GM12878 (cell line): Measurements from ENCODE around the gene SMIM12. TPM values are rescaled to one million over a fixed set of nuclear protein-coding genes. Genes with fewer than 3 reads are reported as not detected.

Experiments used
- CREB1 ChIP-seq: IDR thresholded peaks from 2 replicates; pipeline ENCODE4 v1.6.1; 2012; ENCODE audit warnings: low read depth, mild to moderate bottlenecking, inconsistent platforms
- CREM ChIP-seq: IDR thresholded peaks from 2 replicates; pipeline ENCODE4 v1.6.1; 2014; ENCODE audit warnings: antibody characterized with exemption, low read depth
- EZH2 ChIP-seq: IDR thresholded peaks from 2 replicates; pipeline ENCODE4 v1.6.1; 2012; ENCODE audit warnings: low read depth, mild to moderate bottlenecking, control low read depth, inconsistent platforms, low read length, borderline replicate concordance; ENCODE audit not compliant: control insufficient read depth
- MTA3 ChIP-seq: IDR thresholded peaks from 2 replicates; pipeline ENCODE4 v1.6.1; 2012; ENCODE audit warnings: low read length, inconsistent platforms, borderline replicate concordance
- POLR2AphosphoS5 ChIP-seq: IDR thresholded peaks from 2 replicates; pipeline ENCODE4 v1.6.1; 2011; ENCODE audit warnings: mild to moderate bottlenecking, low read length, inconsistent platforms
- POU2F2 ChIP-seq: IDR thresholded peaks from 3 replicates; pipeline ENCODE4 v1.6.1; 2011; ENCODE audit warnings: low read depth, mild to moderate bottlenecking, low read length, borderline replicate concordance
- RB1 ChIP-seq: fragments of 450-650 bp; formaldehyde crosslinking; IDR thresholded peaks from 2 replicates; pipeline ENCODE4 v1.6.1; 2017; ENCODE audit warnings: mild to moderate bottlenecking, borderline replicate concordance
- SIX5 ChIP-seq: IDR thresholded peaks from 2 replicates; pipeline ENCODE4 v1.6.1; 2011; ENCODE audit warnings: mild to moderate bottlenecking, low read depth, low read length, moderate library complexity; ENCODE audit not compliant: severe bottlenecking
- SMC3 ChIP-seq: IDR thresholded peaks from 2 replicates; pipeline ENCODE4 v1.6.1; 2011; ENCODE audit warnings: low read length, improper control_type of control experiment, borderline replicate concordance
- TARDBP ChIP-seq: IDR thresholded peaks from 2 replicates; pipeline ENCODE4 v1.6.1; 2016; ENCODE audit warnings: borderline replicate concordance
- YY1 ChIP-seq: IDR thresholded peaks from 2 replicates; pipeline ENCODE4 v1.6.1; 2011; ENCODE audit warnings: low read depth, mild to moderate bottlenecking, low read length
- polyA plus RNA-seq, 11 experiments: library from polyadenylated mRNA; depleted of rRNA in 4 of 11; unstranded in 6 of 11; stranded (reverse) in 5 of 11; fragments of >200 nt; fragmentation: Nextera tagmentation in 4 of 11; fragmentation: Illumina TruSeq in 1 of 11; extraction: Ambion mirVana in 4 of 11; extraction: Trizol in 1 of 11; gene quantifications; 1 replicate in 1 of 11; 2 replicates in 10 of 11; pipeline versions ENCODE4 v1.2.1 to v1.2.3, GENCODE V29; 2011 to 2016; ENCODE audit warnings: inconsistent platforms in 2 of 11, missing spikeins in 2 of 11, low read depth in 1 of 11
- total RNA-seq, 4 experiments: library from RNA; depleted of rRNA in 3 of 4; stranded (reverse); fragments of >200 nt in 3 of 4; fragmentation: Illumina TruSeq in 1 of 4; extraction: Trizol in 1 of 4; gene quantifications; 2 replicates each; pipeline versions ENCODE4 v1.2.1 to v1.2.3, GENCODE V29; 2013 to 2021
- TF ChIP-seq, protein P1 (sequence below): IDR thresholded peaks from 2 replicates; pipeline ENCODE4 v1.6.1; 2012; ENCODE audit warnings: low read length, inconsistent platforms
- TF ChIP-seq, protein P2 (sequence below): fragments of 450-650 bp; IDR thresholded peaks from 2 replicates; pipeline ENCODE4 v1.6.1; 2017; ENCODE audit warnings: antibody characterized with exemption, mild to moderate bottlenecking, moderate library complexity
- TF ChIP-seq, protein P3 (sequence below): IDR thresholded peaks from 2 replicates; pipeline ENCODE4 v1.6.1; 2012; ENCODE audit warnings: low read depth, low read length, improper control_type of control experiment
- TF ChIP-seq, protein P4 (sequence below): fragments of 450-650 bp; formaldehyde crosslinking; IDR thresholded peaks from 2 replicates; pipeline ENCODE4 v1.4.0; 2020; ENCODE audit warnings: mild to moderate bottlenecking, moderate library complexity
- TF ChIP-seq, protein P5 (sequence below), 3 experiments: IDR thresholded peaks in 2 of 3; conservative IDR thresholded peaks in 1 of 3; 2 replicates each; pipeline ENCODE4 v1.5.1; 2011; ENCODE audit warnings: low read depth in 3 of 3, low read length in 3 of 3, mild to moderate bottlenecking in 3 of 3, control low read depth in 2 of 3, moderate library complexity in 2 of 3, inconsistent platforms in 1 of 3, mixed read lengths in 1 of 3; ENCODE audit not compliant: control insufficient read depth in 2 of 3, insufficient read depth in 1 of 3; ENCODE audit errors: extremely low read depth in 1 of 3

The SMIM12 gene
- total and polyA plus RNA-seq, 10 of the 15 experiments (the other 5 are each of a cell fraction or from before 2014, with no cell fraction given) = 26.1 to 81.5 (median 44.1) TPM

DNA sequence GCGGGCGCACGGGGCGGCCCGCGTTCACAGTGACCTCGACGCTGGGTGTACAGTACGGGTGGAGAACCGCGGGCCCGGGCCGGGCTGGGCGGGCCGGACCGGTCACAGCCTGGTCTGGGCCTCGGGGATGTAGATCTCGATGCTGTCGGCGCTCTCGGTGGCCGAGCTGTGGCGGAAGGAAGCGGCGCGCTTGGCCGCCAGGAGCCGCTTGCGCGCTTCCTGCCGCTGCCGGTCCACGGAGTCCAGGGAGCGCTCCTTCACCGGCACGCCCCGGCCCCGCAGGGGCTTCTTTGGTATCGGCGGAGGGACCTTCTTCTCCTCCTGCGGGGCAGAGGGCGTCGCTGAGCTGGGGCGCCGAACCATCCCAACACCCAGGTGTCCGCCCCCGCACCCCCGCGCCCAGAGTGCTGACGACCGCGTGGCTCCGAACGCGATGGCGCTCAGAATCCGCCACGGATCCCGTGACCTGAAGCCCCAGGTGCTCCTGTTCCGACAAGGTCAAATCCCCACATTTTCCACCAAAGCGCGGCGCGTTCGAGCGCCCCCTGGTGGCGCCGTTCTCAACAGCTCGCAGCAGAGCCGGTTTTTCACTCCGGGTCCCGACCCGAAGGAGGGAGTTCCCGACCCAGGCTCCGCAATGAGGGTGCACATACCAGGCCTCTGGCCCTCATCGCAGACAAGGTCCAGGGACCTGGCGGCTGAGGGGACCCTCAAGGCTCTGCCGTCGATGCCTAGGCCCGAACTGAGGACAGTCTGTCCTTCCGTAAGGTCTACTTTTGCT is 6.6 kb upstream of the SMIM12 start (continued):
- TF ChIP-seq POU2F2 (no peak), SMC3 (peak; percentile 62; the same call in 1 of the 2 replicates), MTA3 (no peak), CREM (no peak), POLR2AphosphoS5 (peak; percentile 70; the same call in 1 of the 2 replicates), CREB1 (no peak), EZH2 (no peak), YY1 (peak; percentile 80; the same call in 1 of the 2 replicates), TARDBP (no peak), RB1 (peak; percentile 67; the same call in 1 of the 2 replicates), SIX5 (no peak)
- TF ChIP-seq, protein P1, sequence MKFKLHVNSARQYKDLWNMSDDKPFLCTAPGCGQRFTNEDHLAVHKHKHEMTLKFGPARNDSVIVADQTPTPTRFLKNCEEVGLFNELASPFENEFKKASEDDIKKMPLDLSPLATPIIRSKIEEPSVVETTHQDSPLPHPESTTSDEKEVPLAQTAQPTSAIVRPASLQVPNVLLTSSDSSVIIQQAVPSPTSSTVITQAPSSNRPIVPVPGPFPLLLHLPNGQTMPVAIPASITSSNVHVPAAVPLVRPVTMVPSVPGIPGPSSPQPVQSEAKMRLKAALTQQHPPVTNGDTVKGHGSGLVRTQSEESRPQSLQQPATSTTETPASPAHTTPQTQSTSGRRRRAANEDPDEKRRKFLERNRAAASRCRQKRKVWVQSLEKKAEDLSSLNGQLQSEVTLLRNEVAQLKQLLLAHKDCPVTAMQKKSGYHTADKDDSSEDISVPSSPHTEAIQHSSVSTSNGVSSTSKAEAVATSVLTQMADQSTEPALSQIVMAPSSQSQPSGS = no peak
- TF ChIP-seq, protein P2, sequence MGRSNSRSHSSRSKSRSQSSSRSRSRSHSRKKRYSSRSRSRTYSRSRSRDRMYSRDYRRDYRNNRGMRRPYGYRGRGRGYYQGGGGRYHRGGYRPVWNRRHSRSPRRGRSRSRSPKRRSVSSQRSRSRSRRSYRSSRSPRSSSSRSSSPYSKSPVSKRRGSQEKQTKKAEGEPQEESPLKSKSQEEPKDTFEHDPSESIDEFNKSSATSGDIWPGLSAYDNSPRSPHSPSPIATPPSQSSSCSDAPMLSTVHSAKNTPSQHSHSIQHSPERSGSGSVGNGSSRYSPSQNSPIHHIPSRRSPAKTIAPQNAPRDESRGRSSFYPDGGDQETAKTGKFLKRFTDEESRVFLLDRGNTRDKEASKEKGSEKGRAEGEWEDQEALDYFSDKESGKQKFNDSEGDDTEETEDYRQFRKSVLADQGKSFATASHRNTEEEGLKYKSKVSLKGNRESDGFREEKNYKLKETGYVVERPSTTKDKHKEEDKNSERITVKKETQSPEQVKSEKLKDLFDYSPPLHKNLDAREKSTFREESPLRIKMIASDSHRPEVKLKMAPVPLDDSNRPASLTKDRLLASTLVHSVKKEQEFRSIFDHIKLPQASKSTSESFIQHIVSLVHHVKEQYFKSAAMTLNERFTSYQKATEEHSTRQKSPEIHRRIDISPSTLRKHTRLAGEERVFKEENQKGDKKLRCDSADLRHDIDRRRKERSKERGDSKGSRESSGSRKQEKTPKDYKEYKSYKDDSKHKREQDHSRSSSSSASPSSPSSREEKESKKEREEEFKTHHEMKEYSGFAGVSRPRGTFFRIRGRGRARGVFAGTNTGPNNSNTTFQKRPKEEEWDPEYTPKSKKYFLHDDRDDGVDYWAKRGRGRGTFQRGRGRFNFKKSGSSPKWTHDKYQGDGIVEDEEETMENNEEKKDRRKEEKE = no peak
- TF ChIP-seq, protein P3, sequence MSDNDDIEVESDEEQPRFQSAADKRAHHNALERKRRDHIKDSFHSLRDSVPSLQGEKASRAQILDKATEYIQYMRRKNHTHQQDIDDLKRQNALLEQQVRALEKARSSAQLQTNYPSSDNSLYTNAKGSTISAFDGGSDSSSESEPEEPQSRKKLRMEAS = peak; percentile 81; the same call in 1 of the 2 replicates
- TF ChIP-seq, protein P4, sequence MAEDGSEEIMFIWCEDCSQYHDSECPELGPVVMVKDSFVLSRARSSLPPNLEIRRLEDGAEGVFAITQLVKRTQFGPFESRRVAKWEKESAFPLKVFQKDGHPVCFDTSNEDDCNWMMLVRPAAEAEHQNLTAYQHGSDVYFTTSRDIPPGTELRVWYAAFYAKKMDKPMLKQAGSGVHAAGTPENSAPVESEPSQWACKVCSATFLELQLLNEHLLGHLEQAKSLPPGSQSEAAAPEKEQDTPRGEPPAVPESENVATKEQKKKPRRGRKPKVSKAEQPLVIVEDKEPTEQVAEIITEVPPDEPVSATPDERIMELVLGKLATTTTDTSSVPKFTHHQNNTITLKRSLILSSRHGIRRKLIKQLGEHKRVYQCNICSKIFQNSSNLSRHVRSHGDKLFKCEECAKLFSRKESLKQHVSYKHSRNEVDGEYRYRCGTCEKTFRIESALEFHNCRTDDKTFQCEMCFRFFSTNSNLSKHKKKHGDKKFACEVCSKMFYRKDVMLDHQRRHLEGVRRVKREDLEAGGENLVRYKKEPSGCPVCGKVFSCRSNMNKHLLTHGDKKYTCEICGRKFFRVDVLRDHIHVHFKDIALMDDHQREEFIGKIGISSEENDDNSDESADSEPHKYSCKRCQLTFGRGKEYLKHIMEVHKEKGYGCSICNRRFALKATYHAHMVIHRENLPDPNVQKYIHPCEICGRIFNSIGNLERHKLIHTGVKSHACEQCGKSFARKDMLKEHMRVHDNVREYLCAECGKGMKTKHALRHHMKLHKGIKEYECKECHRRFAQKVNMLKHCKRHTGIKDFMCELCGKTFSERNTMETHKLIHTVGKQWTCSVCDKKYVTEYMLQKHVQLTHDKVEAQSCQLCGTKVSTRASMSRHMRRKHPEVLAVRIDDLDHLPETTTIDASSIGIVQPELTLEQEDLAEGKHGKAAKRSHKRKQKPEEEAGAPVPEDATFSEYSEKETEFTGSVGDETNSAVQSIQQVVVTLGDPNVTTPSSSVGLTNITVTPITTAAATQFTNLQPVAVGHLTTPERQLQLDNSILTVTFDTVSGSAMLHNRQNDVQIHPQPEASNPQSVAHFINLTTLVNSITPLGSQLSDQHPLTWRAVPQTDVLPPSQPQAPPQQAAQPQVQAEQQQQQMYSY = no peak
- TF ChIP-seq, protein P5, sequence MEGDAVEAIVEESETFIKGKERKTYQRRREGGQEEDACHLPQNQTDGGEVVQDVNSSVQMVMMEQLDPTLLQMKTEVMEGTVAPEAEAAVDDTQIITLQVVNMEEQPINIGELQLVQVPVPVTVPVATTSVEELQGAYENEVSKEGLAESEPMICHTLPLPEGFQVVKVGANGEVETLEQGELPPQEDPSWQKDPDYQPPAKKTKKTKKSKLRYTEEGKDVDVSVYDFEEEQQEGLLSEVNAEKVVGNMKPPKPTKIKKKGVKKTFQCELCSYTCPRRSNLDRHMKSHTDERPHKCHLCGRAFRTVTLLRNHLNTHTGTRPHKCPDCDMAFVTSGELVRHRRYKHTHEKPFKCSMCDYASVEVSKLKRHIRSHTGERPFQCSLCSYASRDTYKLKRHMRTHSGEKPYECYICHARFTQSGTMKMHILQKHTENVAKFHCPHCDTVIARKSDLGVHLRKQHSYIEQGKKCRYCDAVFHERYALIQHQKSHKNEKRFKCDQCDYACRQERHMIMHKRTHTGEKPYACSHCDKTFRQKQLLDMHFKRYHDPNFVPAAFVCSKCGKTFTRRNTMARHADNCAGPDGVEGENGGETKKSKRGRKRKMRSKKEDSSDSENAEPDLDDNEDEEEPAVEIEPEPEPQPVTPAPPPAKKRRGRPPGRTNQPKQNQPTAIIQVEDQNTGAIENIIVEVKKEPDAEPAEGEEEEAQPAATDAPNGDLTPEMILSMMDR (IDR thresholded peaks at IDR 0.05 in 2 of 3, conservative IDR thresholded peaks at IDR 0.05 in 1 of 3; ENCODE audit: control insufficient read depth in 2 of 3, extremely low read depth in 1 of 3, insufficient read depth in 1 of 3, low read depth in 3 of 3, low read length in 3 of 3) = peak; percentile 92 to 96 (median 95)
